ENCODE measurements around the gene FSD1. TPM values are rescaled to one million over a fixed set of nuclear protein-coding genes. Genes with fewer than 3 reads are reported as not detected.

Gene FSD1
- polyA plus RNA-seq (114 and 158 TPM in 2 replicates), polyA minus RNA-seq (57.9 and 63.3 TPM in 2 replicates)

DNA sequence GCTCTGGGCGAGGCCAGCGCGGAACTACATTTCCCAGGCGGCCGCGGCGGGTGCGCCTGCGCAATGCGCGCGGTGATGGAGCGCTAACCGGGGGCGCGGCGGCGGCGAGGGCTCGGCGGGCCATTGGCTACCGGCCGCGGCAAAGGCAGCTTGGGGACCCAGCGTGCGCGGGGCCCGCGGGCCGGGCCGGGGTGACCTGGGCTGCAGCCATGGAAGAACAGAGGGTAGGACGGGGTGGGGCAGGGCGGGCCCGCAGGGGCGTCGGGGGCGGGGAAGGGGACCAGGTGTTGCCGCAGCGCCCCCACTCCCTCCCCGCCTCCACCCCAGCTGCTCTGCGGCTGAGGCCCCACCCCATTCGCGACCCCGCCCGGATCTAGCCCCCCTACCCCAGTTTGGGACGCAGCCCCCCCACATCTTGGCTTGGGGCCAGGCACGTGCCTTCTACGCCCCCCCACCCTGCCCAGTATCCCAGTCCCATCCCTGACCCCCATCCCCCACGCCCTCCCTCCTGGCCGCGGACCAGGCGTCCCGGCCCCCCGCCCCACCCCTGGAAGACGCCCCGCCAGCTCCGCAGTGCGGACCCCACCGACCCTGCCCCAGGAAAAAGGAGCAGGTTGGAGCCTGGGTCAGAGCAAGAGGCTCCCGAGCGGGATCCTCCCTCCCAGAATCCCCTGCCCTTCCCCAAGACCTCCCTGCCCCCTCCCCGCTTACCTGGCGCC, at the start of gene FSD1:
FSD1 (plus strand) TSS at position 61 of the 719 bp plus-strand sequence; CDS start at position 210, 149 bp downstream.
- peak within 1 kb of the TSS; percentile 69 for H3K9ac ChIP-seq (ENCODE audit: low read length)
- H3F3A ChIP-seq (ENCODE audit: insufficient read depth, low read length, poor library complexity, severe bottlenecking), result no peaks in the 10 kb centered on the region
- peak within 1 kb of the TSS; percentile 7 for H3K4me2 ChIP-seq (ENCODE audit: low read length)
- no peaks in the 10 kb centered on the region for H3K27me3 ChIP-seq (ENCODE audit: insufficient read depth, low read depth, low read length)
- H2AFZ ChIP-seq (ENCODE audit: low read depth, low read length), result peak within 1 kb of the TSS; percentile 69
- H3K27ac ChIP-seq (ENCODE audit: low read length), result peak within 1 kb of the TSS; percentile 8
- no peaks in the 10 kb centered on the region for H3K36me3 ChIP-seq (ENCODE audit: insufficient read depth, low read length)
- H3K79me2 ChIP-seq (replicated peaks; ENCODE audit: insufficient read depth, low read length), result no peaks in the 10 kb centered on the region
- H4K20me1 ChIP-seq (ENCODE audit: insufficient read depth), result no peaks in the 10 kb centered on the region
- no peaks in the 10 kb centered on the region for H3K9me3 ChIP-seq (ENCODE audit: low read length)
- H3K9me2 ChIP-seq (ENCODE audit: insufficient read depth, low read length), result no peaks in the 10 kb centered on the region
- H3K4me3 ChIP-seq (ENCODE audit: low read length), result peak within 1 kb of the TSS; percentile 69
- TF ChIP-seq, protein P1, sequence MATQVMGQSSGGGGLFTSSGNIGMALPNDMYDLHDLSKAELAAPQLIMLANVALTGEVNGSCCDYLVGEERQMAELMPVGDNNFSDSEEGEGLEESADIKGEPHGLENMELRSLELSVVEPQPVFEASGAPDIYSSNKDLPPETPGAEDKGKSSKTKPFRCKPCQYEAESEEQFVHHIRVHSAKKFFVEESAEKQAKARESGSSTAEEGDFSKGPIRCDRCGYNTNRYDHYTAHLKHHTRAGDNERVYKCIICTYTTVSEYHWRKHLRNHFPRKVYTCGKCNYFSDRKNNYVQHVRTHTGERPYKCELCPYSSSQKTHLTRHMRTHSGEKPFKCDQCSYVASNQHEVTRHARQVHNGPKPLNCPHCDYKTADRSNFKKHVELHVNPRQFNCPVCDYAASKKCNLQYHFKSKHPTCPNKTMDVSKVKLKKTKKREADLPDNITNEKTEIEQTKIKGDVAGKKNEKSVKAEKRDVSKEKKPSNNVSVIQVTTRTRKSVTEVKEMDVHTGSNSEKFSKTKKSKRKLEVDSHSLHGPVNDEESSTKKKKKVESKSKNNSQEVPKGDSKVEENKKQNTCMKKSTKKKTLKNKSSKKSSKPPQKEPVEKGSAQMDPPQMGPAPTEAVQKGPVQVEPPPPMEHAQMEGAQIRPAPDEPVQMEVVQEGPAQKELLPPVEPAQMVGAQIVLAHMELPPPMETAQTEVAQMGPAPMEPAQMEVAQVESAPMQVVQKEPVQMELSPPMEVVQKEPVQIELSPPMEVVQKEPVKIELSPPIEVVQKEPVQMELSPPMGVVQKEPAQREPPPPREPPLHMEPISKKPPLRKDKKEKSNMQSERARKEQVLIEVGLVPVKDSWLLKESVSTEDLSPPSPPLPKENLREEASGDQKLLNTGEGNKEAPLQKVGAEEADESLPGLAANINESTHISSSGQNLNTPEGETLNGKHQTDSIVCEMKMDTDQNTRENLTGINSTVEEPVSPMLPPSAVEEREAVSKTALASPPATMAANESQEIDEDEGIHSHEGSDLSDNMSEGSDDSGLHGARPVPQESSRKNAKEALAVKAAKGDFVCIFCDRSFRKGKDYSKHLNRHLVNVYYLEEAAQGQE (IDR thresholded peaks at IDR 0.05; ENCODE audit: borderline replicate concordance), result no peak
- no peak for TF ChIP-seq CTCF (IDR thresholded peaks at IDR 0.05; ENCODE audit: poor library complexity, severe bottlenecking)
- TF ChIP-seq MXI1 (conservative IDR thresholded peaks at IDR 0.05; ENCODE audit: poor library complexity, severe bottlenecking), result peak; percentile 70
- no peak for TF ChIP-seq SMC3 (conservative IDR thresholded peaks at IDR 0.05; ENCODE audit: poor library complexity)
- TF ChIP-seq RAD21 (conservative IDR thresholded peaks at IDR 0.05), result no peak
- TF ChIP-seq POLR2AphosphoS5 (IDR thresholded peaks at IDR 0.05), result peak; percentile 64
- TF ChIP-seq TAF1 (IDR thresholded peaks at IDR 0.05; ENCODE audit: low read depth), result no peak
- TF ChIP-seq EP300 (conservative IDR thresholded peaks at IDR 0.05; ENCODE audit: poor library complexity, severe bottlenecking), result peak; percentile 12
- no peak for TF ChIP-seq EZH2 (IDR thresholded peaks at IDR 0.05; ENCODE audit: borderline replicate concordance, insufficient read depth, low read length, poor library complexity, severe bottlenecking)

DNA sequence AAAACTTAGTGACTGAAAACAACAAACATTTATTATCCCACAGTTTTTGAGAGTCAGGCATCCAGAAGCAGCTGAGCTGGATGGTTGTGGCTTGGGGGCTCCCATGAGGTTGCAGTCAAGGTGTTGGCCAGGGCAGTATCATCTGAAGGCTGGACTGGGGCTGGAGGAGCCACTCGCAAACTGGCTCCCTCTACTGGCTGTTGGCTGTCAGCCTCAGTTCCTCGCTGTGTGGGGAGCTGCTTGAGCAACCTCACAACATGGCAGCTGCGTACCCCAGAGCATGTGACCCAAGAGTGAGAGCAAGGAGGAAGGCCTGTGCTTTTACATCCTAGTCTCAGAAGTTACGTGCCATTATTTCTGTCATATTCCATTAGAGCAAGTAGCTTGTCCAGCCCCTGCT, 47.8 kb upstream of the FSD1 start:
- H3K9me3 ChIP-seq (ENCODE audit: low read length), result no peaks in the 10 kb centered on the region
- H3K27me3 ChIP-seq (ENCODE audit: insufficient read depth, low read depth, low read length), result no peaks in the 10 kb centered on the region
- H3K9me2 ChIP-seq (ENCODE audit: insufficient read depth, low read length), result no peaks in the 10 kb centered on the region
- no peaks in the 10 kb centered on the region for H3F3A ChIP-seq (ENCODE audit: insufficient read depth, low read length, poor library complexity, severe bottlenecking)
- no peak overlapping the region for H3K4me3 ChIP-seq (ENCODE audit: low read length)
- H3K79me2 ChIP-seq (replicated peaks; ENCODE audit: insufficient read depth, low read length), result no peaks in the 10 kb centered on the region
- H3K27ac ChIP-seq (ENCODE audit: low read length), result no peak overlapping the region
- no peaks in the 10 kb centered on the region for H3K36me3 ChIP-seq (ENCODE audit: insufficient read depth, low read length)
- H2AFZ ChIP-seq (ENCODE audit: low read depth, low read length), result no peak overlapping the region
- H4K20me1 ChIP-seq (ENCODE audit: insufficient read depth), result no peaks in the 10 kb centered on the region
- no peak overlapping the region for H3K4me2 ChIP-seq (ENCODE audit: low read length)
- TF ChIP-seq MXI1 (conservative IDR thresholded peaks at IDR 0.05; ENCODE audit: poor library complexity, severe bottlenecking), result no peak
- no peak for TF ChIP-seq EP300 (conservative IDR thresholded peaks at IDR 0.05; ENCODE audit: poor library complexity, severe bottlenecking)
- no peak for TF ChIP-seq EZH2 (IDR thresholded peaks at IDR 0.05; ENCODE audit: borderline replicate concordance, insufficient read depth, low read length, poor library complexity, severe bottlenecking)
- TF ChIP-seq POLR2AphosphoS5 (IDR thresholded peaks at IDR 0.05), result no peak
- no peak for TF ChIP-seq SMC3 (conservative IDR thresholded peaks at IDR 0.05; ENCODE audit: poor library complexity)
- no peak overlapping the region for H3K9ac ChIP-seq (ENCODE audit: low read length)
